ENCODE measurements around the gene WDFY2. TPM values are rescaled to one million over a fixed set of nuclear protein-coding genes. Genes with fewer than 3 reads are reported as not detected.

The WDFY2 gene
- total and polyA plus RNA-seq, 12 donors = 13.2 to 38.6 (median 26.0) TPM

DNA sequence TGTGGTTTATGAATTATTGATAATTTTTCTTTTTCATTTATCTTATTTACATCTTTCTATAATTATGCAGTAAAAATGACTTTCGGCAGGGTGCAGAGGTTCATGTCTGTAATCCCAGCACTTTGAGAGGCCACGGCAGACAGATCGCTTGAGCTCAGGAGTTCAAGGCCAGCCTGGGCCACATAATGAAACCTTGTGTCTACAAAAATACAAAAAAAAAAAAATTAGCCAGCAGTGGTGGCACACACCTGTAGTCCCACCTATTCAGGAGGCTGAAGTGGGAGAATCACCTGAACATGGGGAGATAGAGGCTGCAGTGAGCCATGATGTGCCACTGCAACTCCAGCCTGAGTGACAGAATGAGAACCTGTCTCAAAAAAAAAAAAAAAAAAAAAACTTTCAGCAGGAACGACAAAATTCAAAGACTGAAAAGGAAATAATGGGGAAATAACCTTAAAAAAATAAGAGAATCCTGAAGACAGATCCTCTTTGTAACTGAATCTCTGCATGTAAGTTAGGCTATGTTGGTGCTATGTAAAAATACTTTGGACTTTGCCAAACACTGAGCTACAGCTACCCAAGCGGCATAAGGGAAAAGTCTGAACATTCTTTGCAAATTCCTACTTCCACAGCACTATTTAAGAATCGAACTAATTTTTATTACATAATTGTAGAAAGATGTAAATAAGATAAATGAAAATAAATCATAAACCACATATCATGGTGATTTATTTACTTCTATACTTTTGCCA is 36.7 kb upstream of the WDFY2 start:
- intact Hi-C loops (cut with DNase I) = no loop called here
- WGBS, 4 donors = 59 to 82% (median 74%) methylated on average over 6 of the region's 6 CpGs

DNA sequence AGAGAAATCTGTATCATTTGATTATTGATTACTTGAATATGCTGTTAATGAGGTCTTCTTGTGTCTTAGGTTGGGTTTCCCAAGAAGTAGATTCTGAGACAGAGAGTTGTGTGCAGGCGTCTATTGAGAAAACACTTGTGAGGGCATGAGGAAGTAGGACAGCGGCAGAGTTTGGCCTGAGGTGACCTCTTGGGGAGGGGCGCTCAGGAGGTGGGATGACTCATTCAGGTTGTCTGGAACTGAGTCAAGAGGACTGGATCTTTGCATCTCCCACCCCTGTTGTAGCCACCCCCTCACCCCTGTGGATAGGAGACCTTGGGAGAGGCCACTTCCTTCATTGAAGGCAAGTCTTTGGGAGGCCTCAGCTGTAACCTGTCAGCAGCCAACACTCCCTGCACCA is 35.2 kb upstream of the WDFY2 start:
- WGBS, 4 donors = 54 to 64% (median 60%) methylated on average over 3 of the region's 3 CpGs
- Histone ChIP-seq H3K27me3 (no peaks in the 10 kb centered on the region), H3K4me3 (no peak overlapping the region), H3K27ac (no peak overlapping the region), H3K9me3 (replicated peaks in 1 of 3) (no peaks in the 10 kb centered on the region), H3K36me3 (replicated peaks in 1 of 2) (no peaks in the 10 kb centered on the region), H3K4me1 (replicated peaks in 1 of 2) (peaks cover 0 to 8% of the 10 kb centered on the region in 2 donors)
- TF ChIP-seq POLR2A (IDR thresholded peaks at IDR 0.05) = no peak
- intact Hi-C loops (cut with DNase I) = no loop called here
- peak in 1 of 7 donors; percentile 30 for DNase-seq

More for the DNA sequence above, 36.7 kb upstream of the WDFY2 start:
- TF ChIP-seq POLR2A (IDR thresholded peaks at IDR 0.05) = no peak
- no peaks in the 10 kb centered on the region for H3K27me3 ChIP-seq
- no peak for DNase-seq
- peaks cover 7 to 12% of the 10 kb centered on the region in 2 donors for H3K4me1 ChIP-seq (replicated peaks in 1 of 2)
- no peaks in the 10 kb centered on the region for H3K9me3 ChIP-seq (replicated peaks in 1 of 3)
- no peak overlapping the region for H3K4me3 ChIP-seq
- no peak overlapping the region for H3K27ac ChIP-seq
- no peaks in the 10 kb centered on the region for H3K36me3 ChIP-seq (replicated peaks in 1 of 2)

DNA sequence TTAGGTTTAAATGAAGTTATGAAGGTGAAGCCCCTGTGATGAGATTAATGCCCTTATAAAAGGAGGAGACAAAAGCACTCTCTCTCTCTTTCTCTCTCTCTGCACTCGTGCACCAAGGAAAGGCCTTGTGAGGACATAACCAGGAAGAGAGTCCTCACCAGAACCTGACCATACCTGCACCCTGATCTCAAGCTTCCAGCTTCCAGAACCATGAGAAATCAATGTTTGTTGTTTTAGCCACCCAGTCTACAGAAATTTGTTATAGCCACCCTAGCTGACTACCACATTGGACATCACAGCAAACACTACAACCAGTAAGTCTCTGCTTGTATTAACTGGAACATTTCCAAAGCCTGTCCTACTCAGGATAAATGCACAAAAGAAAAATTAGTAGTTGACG is 34.7 kb upstream of the WDFY2 start:
- no peaks in the 10 kb centered on the region for H3K36me3 ChIP-seq (replicated peaks in 1 of 2)
- WGBS, 4 donors = 66 to 78% (median 68%) methylated on average over 2 of the region's 2 CpGs
- peaks cover 0 to 8% of the 10 kb centered on the region in 2 donors for H3K4me1 ChIP-seq (replicated peaks in 1 of 2)
- no peaks in the 10 kb centered on the region for H3K9me3 ChIP-seq (replicated peaks in 1 of 3)
- TF ChIP-seq, protein P1, sequence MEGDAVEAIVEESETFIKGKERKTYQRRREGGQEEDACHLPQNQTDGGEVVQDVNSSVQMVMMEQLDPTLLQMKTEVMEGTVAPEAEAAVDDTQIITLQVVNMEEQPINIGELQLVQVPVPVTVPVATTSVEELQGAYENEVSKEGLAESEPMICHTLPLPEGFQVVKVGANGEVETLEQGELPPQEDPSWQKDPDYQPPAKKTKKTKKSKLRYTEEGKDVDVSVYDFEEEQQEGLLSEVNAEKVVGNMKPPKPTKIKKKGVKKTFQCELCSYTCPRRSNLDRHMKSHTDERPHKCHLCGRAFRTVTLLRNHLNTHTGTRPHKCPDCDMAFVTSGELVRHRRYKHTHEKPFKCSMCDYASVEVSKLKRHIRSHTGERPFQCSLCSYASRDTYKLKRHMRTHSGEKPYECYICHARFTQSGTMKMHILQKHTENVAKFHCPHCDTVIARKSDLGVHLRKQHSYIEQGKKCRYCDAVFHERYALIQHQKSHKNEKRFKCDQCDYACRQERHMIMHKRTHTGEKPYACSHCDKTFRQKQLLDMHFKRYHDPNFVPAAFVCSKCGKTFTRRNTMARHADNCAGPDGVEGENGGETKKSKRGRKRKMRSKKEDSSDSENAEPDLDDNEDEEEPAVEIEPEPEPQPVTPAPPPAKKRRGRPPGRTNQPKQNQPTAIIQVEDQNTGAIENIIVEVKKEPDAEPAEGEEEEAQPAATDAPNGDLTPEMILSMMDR (IDR thresholded peaks at IDR 0.05) = no peak
- no peak for TF ChIP-seq POLR2A (IDR thresholded peaks at IDR 0.05)
- intact Hi-C loops (cut with DNase I) = no loop called here
- no peak overlapping the region for H3K27ac ChIP-seq
- H3K27me3 ChIP-seq = no peaks in the 10 kb centered on the region
- no peak for DNase-seq
- H3K4me3 ChIP-seq = no peak overlapping the region

DNA sequence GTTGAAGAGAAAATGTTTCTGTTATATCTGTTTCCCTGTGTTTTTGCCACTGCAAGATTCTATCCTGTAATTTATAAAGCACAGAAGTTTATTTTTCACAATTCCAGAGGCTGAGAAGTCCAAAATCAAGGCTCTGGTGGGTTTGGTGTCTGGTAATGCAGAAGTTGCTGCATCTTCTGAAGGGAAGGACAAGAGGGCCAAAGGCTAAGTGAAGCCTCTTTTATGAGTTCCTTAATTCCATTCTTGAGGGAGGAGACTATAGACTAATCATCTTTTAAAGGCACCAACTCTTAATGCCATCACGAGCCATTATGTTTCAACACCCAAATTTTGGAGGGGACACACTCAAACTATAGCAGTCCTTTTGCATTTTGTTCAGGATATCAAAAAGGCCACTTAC is 34.1 kb upstream of the WDFY2 start:
- H3K36me3 ChIP-seq (replicated peaks in 1 of 2) = no peaks in the 10 kb centered on the region
- no peaks in the 10 kb centered on the region for H3K27me3 ChIP-seq
- WGBS, 4 donors = 85 to 94% (median 90%) methylated on average over 1 of the region's 1 CpG
- no peak overlapping the region for H3K27ac ChIP-seq
- intact Hi-C loops (cut with DNase I) = no loop called here
- no peaks in the 10 kb centered on the region for H3K9me3 ChIP-seq (replicated peaks in 1 of 3)
- peaks cover 0 to 8% of the 10 kb centered on the region in 2 donors for H3K4me1 ChIP-seq (replicated peaks in 1 of 2)
- H3K4me3 ChIP-seq = no peak overlapping the region
- TF ChIP-seq, protein P1 (IDR thresholded peaks at IDR 0.05) = no peak
- no peak for TF ChIP-seq POLR2A (IDR thresholded peaks at IDR 0.05)
- DNase-seq = no peak

DNA sequence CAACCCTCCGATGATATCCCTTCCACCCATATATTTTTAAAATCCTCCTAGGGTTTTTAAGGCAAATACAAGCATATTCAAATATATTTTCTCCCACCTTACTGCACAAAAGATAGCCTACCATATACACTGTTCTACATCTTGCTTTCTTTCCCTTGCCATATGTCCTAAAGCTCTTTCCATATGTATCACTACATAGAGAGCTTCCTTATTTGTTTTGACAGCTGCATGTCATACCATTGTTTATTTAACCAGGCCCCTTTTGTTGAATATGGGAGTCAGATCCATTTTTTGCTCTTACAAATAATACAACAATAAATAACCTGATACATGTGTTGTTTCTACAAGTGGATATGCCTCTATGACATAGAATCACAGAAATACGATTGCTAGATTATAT is 32.8 kb upstream of the WDFY2 start:
- Histone ChIP-seq H3K9me3 (replicated peaks in 1 of 3) (no peaks in the 10 kb centered on the region), H3K4me3 (no peak overlapping the region), H3K4me1 (replicated peaks in 1 of 2) (peaks cover 0 to 8% of the 10 kb centered on the region in 2 donors), H3K27me3 (no peaks in the 10 kb centered on the region), H3K36me3 (replicated peaks in 1 of 2) (no peaks in the 10 kb centered on the region), H3K27ac (peak overlapping the region in 1 of 5 donors; percentile 10)
- no peak for TF ChIP-seq POLR2A (IDR thresholded peaks at IDR 0.05)
- TF ChIP-seq, protein P1 (IDR thresholded peaks at IDR 0.05) = no peak
- intact Hi-C loops (cut with DNase I) = no loop called here
- 85 to 92% (median 89%) methylated on average over 2 of the region's 2 CpGs for WGBS, 4 donors
- no peak for DNase-seq
